Peyer's patch (tissue), 4 donors: Measurements from ENCODE around the gene C20orf202. TPM values are rescaled to one million over a fixed set of nuclear protein-coding genes. Genes with fewer than 3 reads are reported as not detected.

Experiments
- DNase-seq, 3 donors: peaks; one replicate each; pipeline ENCODE4 v3.0.0-alpha.2; 2017 to 2019
- H3K27ac ChIP-seq, 4 donors: fragments of 200-600 bp; sonication (generic); one replicate each; pipeline ENCODE4 v1.5.1; 2016 to 2019
- H3K27me3 ChIP-seq, 2 donors: fragments of 200-600 bp; sonication (generic); one replicate each; pipeline ENCODE4 v1.5.1; 2019
- H3K36me3 ChIP-seq, 3 donors: fragments of 200-600 bp; sonication (generic); one replicate each; pipeline ENCODE4 v1.5.1; 2016 to 2019
- H3K4me1 ChIP-seq, 4 donors: fragments of 200-600 bp; sonication (generic); one replicate each; pipeline ENCODE4 v1.5.1; 2016 to 2019
- H3K4me3 ChIP-seq, 4 donors: fragments of 200-600 bp; sonication (generic); 1 replicate in 3 of 4; 2 replicates in 1 of 4; pipeline ENCODE4 v1.5.1; 2016 to 2019; ENCODE audit warnings: mild to moderate bottlenecking in 1 of 4
- H3K9me3 ChIP-seq, 4 donors: fragments of 200-600 bp; sonication (generic); one replicate each; pipeline ENCODE4 v1.5.1; 2016 to 2019; ENCODE audit warnings: mild to moderate bottlenecking in 1 of 4
- POLR2A ChIP-seq, 2 donors: fragments of 450-650 bp; IDR thresholded peaks; one replicate each; pipeline ENCODE4 v1.5.1; 2017; ENCODE audit warnings: antibody characterized with exemption in 2 of 2, mild to moderate bottlenecking in 2 of 2, moderate library complexity in 2 of 2
- total RNA-seq, 4 donors: library from RNA; depleted of rRNA; stranded (reverse); fragments of >200 nt; gene quantifications; one replicate each; pipeline ENCODE4 v1.1.0, GENCODE V29; 2016
- TF ChIP-seq, protein P1 (sequence below), 6 experiments: fragments of 450-650 bp in 4 of 6; fragments of 200-600 bp in 2 of 6; sonication (generic) in 1 of 6; IDR thresholded peaks; one replicate each; pipeline ENCODE4 v1.5.1; 2017 to 2019; ENCODE audit warnings: antibody characterized with exemption in 6 of 6, mild to moderate bottlenecking in 3 of 6, moderate library complexity in 1 of 6

The C20orf202 gene
- total RNA-seq, 4 donors from 2014 or later, result 1.7 to 2.3 TPM; not detected in 2

DNA sequence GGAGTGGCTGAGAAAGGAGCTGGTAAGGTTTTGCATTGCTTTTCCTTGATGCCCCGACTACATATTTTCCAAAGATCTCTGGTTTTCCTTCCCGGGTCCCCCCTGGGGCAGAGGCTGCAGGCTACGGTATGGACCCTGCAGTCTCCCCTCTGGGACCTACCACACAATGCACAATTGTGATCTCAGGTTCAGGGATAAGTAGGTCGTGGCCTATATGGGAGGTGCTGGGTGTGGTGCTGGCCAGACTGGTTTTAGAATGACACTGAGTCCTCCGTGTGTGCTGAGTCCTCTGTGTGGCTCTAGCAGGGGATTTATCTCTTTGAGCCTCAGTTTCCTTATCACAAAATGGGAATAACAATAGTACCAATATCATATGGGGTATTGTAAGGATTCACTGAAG lies 376 bp downstream of the C20orf202 start:
- H3K9me3 ChIP-seq, result no peaks in the 10 kb centered on the region
- no peaks in the 10 kb centered on the region for H3K36me3 ChIP-seq
- TF ChIP-seq, protein P1, sequence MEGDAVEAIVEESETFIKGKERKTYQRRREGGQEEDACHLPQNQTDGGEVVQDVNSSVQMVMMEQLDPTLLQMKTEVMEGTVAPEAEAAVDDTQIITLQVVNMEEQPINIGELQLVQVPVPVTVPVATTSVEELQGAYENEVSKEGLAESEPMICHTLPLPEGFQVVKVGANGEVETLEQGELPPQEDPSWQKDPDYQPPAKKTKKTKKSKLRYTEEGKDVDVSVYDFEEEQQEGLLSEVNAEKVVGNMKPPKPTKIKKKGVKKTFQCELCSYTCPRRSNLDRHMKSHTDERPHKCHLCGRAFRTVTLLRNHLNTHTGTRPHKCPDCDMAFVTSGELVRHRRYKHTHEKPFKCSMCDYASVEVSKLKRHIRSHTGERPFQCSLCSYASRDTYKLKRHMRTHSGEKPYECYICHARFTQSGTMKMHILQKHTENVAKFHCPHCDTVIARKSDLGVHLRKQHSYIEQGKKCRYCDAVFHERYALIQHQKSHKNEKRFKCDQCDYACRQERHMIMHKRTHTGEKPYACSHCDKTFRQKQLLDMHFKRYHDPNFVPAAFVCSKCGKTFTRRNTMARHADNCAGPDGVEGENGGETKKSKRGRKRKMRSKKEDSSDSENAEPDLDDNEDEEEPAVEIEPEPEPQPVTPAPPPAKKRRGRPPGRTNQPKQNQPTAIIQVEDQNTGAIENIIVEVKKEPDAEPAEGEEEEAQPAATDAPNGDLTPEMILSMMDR (IDR thresholded peaks at IDR 0.05), result no peak
- TF ChIP-seq POLR2A (IDR thresholded peaks at IDR 0.05), result no peak
- no peak overlapping the region for H3K4me3 ChIP-seq
- no peaks in the 10 kb centered on the region for H3K27me3 ChIP-seq
- H3K4me1 ChIP-seq, result peaks cover 0 to 15% (median 0%) of the 10 kb centered on the region in 4 donors
- no peak for DNase-seq
- H3K27ac ChIP-seq, result no peak overlapping the region

DNA sequence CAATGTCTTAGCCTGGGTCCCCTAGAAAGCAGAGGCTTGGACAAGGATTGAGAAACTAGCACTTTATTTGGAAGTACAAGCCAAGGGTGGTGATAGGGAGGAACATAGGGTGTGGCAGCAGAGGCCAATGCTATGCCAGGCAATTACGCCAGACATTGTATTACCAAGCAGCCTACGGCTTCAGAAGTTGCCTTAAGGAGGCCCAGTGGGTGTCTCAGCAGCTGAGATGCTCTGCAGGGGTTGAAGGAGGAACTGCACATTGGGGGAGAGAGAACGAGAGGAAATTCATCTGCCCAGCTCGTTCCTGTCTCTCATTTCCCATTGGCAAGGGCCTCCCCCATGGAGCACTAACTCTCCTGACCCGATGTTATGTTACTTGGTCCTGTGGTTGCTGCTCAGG lies 859 bp downstream of the C20orf202 start:
- no peaks in the 10 kb centered on the region for H3K27me3 ChIP-seq
- no peak overlapping the region for H3K27ac ChIP-seq
- no peaks in the 10 kb centered on the region for H3K9me3 ChIP-seq
- no peaks in the 10 kb centered on the region for H3K36me3 ChIP-seq
- no peak overlapping the region for H3K4me3 ChIP-seq
- no peak for DNase-seq
- peaks cover 0 to 15% (median 0%) of the 10 kb centered on the region in 4 donors for H3K4me1 ChIP-seq
- TF ChIP-seq, protein P1 (IDR thresholded peaks at IDR 0.05), result no peak
- no peak for TF ChIP-seq POLR2A (IDR thresholded peaks at IDR 0.05)

DNA sequence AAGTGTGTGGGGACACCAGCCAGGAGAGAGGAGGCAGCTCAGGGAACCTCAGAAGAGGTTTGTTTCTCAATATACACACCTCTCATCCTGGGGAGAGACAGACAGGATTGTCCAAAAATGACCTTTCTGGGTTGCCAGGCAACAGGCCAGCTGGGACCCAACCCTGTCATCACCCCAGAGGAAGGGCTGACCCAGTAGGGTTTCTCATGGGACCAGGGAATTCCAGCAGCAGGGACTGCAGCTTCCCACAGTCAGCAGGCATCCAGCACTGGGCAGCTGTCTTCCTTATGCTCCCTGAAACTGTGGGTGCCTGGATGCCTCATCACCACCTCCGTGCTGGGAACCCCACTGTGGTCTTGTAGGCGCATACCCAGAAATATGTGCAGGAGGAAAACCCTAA lies 1.3 kb downstream of the C20orf202 start:
- Histone ChIP-seq H3K27ac (no peak overlapping the region), H3K27me3 (no peaks in the 10 kb centered on the region), H3K36me3 (no peaks in the 10 kb centered on the region), H3K4me1 (peaks cover 0 to 15% (median 0%) of the 10 kb centered on the region in 4 donors), H3K4me3 (no peak overlapping the region), H3K9me3 (no peaks in the 10 kb centered on the region)
- DNase-seq, result no peak
- no peak for TF ChIP-seq POLR2A (IDR thresholded peaks at IDR 0.05)
- TF ChIP-seq, protein P1 (IDR thresholded peaks at IDR 0.05), result no peak

DNA sequence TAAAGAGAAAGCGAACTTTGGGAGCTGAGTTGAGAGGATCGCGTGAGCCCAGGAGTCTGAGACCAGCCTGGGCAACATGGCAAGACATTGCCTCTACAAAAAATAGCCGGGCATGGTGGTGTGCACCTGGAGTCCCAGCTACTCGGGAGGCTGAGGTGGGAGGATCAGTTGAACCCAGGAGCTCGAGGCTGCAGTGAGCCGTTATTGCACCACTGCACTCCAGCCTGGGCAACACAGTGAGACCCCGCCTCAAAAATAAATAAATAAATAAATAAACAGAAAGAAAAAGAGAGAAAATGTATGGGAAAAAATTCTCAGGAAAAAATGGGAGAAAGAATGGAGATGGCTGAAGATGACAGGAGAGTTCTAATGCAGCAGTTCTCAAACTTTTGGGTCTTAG lies 2.5 kb downstream of the C20orf202 start:
- no peak for TF ChIP-seq POLR2A (IDR thresholded peaks at IDR 0.05)
- TF ChIP-seq, protein P1 (IDR thresholded peaks at IDR 0.05), result no peak
- no peak overlapping the region for H3K27ac ChIP-seq
- no peaks in the 10 kb centered on the region for H3K9me3 ChIP-seq
- peaks cover 0 to 15% (median 0%) of the 10 kb centered on the region in 4 donors for H3K4me1 ChIP-seq
- no peaks in the 10 kb centered on the region for H3K36me3 ChIP-seq
- no peak for DNase-seq
- H3K4me3 ChIP-seq, result no peak overlapping the region
- no peaks in the 10 kb centered on the region for H3K27me3 ChIP-seq

DNA sequence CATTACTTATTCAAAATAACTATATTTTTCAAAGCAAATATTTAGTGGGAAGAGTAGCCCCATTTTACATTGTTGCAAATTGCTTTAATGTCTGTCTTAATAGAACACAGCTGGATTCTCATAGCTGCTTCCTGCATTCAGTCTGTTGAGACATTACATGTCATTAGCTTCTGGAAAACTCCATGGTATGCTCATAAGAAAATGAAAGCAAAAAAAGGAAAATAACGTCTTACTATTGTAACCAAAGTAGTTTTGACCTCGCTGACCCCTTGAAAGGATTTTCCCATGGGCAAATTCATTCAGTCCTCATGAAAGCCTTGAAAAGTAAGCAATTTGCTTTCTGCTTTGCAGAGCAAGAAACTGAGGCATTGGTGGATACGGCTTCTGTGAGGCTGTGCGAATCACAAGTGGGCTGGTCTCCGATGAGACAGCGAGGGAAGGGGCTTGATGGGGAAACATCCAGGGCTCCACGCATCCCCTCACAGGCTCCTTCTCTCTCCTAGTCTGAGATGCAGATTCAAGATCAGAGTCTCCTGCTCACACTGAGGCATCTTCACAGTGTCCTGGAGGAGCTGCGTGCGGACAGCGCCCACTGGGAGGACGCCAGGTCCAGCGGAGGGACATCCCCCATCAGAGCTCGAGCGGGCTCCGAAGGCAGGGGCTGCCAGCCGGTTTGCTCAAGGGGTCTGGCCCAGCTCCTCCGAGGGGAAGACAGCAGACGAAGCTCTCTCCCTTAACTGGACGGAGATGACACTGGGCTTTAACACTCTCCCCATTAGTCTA lies 3.3 kb downstream of the C20orf202 start:
- Histone ChIP-seq H3K4me1 (peaks cover 0 to 15% (median 0%) of the 10 kb centered on the region in 4 donors), H3K27ac (no peak overlapping the region), H3K27me3 (no peaks in the 10 kb centered on the region), H3K9me3 (no peaks in the 10 kb centered on the region), H3K36me3 (no peaks in the 10 kb centered on the region), H3K4me3 (no peak overlapping the region)
- TF ChIP-seq, protein P1 (IDR thresholded peaks at IDR 0.05), result no peak
- no peak for TF ChIP-seq POLR2A (IDR thresholded peaks at IDR 0.05)
- DNase-seq, result no peak
